Mucosa of descending colon (tissue), 3 donors: Measurements from ENCODE around the gene COL15A1. TPM values are rescaled to one million over a fixed set of nuclear protein-coding genes. Genes with fewer than 3 reads are reported as not detected.

ENCODE experiments used
- ATAC-seq: fragments of 200-7000 bp; cut with Tn5 transposase; one replicate; pipeline ENCODE4 v1.9.1; 2020; ENCODE audit warnings: mild to moderate bottlenecking, moderate library complexity
- DNase-seq, 3 donors: peaks; one replicate each; pipeline ENCODE4 v3.0.0-alpha.2; 2020
- H3K36me3 ChIP-seq: fragments of 200-600 bp; one replicate; pipeline ENCODE4 v1.8.0; 2021; ENCODE audit warnings: low read depth, mild to moderate bottlenecking
- H3K4me1 ChIP-seq: fragments of 200-600 bp; one replicate; pipeline ENCODE4 v1.8.0; 2021; ENCODE audit warnings: low read depth, mild to moderate bottlenecking
- H3K4me3 ChIP-seq: fragments of 200-600 bp; one replicate; pipeline ENCODE4 v1.8.0; 2021; ENCODE audit warnings: mild to moderate bottlenecking
- H3K9me3 ChIP-seq: fragments of 200-600 bp; one replicate; pipeline ENCODE4 v1.8.0; 2021; ENCODE audit warnings: mild to moderate bottlenecking
- intact Hi-C, 2 donors: fragments of 100-400 bp; cut with DNase I in 1 of 2; cut with micrococcal nuclease in 1 of 2; formaldehyde crosslinking; loops; one replicate each; pipeline versions ENCODE4 v1.11.0 to v1.11.1; 2022; cut with DNase I, micrococcal nuclease
- total RNA-seq, 3 donors: library from RNA; stranded (reverse); fragmentation: NEBNext Ultra II Directional in 2 of 3; extraction: Animal tissue kit (Norgen Biotek cat#: 25700) in 2 of 3; gene quantifications; one replicate each; pipeline versions ENCODE4 v1.2.1 to v1.2.4, GENCODE V29; 2021 to 2023
- TF ChIP-seq, protein P1 (sequence below): fragments of 200-600 bp; IDR thresholded peaks from one replicate; pipeline ENCODE4 v1.8.0; 2022; ENCODE audit warnings: antibody characterized with exemption, mild to moderate bottlenecking
- donor health status: DM: no; HTN: no; CAD: no; lungs with moderate emphysema.
- donor health status: DM: no; HTN: no; CAD: no.
- donor health status: DM: no; HTN: yes; CAD: no.

The COL15A1 gene
- total RNA-seq, 3 donors from 2014 or later = 4.2 to 43.4 (median 11.2) TPM

DNA sequence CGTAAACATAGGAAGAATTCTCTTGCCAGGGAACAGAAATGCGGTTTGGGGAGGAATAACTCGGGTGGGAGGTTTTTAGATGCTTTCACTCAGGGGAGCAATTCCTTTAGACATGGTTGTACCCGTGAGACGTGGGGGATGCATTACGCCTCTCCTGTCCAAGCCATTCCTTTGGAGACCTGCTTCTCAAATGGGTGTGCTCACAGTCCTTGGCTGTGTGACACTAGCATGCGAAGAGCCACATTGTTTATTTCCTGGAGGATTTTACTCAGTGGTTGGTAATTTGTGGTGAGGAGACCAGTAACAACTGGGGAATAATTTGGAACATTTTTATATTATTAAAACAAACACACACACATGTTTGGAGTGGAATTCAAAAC lies 18.5 kb downstream of the COL15A1 start:
- no peak overlapping the region for H3K4me3 ChIP-seq
- intact Hi-C loops = no loop called here
- H3K36me3 ChIP-seq = no peaks in the 10 kb centered on the region
- ATAC-seq (no peak), DNase-seq (no peak)
- peaks cover 6% of the 10 kb centered on the region for H3K4me1 ChIP-seq
- no peaks in the 10 kb centered on the region for H3K9me3 ChIP-seq
- TF ChIP-seq, protein P1, sequence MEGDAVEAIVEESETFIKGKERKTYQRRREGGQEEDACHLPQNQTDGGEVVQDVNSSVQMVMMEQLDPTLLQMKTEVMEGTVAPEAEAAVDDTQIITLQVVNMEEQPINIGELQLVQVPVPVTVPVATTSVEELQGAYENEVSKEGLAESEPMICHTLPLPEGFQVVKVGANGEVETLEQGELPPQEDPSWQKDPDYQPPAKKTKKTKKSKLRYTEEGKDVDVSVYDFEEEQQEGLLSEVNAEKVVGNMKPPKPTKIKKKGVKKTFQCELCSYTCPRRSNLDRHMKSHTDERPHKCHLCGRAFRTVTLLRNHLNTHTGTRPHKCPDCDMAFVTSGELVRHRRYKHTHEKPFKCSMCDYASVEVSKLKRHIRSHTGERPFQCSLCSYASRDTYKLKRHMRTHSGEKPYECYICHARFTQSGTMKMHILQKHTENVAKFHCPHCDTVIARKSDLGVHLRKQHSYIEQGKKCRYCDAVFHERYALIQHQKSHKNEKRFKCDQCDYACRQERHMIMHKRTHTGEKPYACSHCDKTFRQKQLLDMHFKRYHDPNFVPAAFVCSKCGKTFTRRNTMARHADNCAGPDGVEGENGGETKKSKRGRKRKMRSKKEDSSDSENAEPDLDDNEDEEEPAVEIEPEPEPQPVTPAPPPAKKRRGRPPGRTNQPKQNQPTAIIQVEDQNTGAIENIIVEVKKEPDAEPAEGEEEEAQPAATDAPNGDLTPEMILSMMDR = no peak

DNA sequence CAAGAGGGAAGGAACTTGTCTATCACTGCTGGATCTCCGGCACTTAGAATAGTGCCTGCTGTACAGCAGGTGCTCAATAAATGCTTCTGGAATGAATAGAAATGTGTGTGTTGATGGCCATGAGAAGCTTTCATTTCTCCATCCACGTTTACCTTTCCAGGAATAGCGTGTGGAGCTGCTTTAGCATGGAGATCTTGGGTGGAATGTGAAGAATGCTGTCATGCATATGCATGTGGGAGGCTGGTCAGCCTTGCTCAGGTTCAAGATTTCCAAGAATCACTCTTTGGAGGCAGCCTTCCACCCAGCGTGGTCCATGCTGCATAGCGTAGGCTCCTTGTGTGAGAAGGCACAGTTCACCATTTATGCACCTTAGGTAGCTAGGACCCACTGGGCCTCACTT lies 19.2 kb downstream of the COL15A1 start:
- intact Hi-C loops = no loop called here
- Histone ChIP-seq H3K4me1 (peaks cover 6% of the 10 kb centered on the region), H3K36me3 (no peaks in the 10 kb centered on the region), H3K9me3 (no peaks in the 10 kb centered on the region), H3K4me3 (no peak overlapping the region)
- ATAC-seq (no peak), DNase-seq (no peak)
- TF ChIP-seq, protein P1 = no peak

DNA sequence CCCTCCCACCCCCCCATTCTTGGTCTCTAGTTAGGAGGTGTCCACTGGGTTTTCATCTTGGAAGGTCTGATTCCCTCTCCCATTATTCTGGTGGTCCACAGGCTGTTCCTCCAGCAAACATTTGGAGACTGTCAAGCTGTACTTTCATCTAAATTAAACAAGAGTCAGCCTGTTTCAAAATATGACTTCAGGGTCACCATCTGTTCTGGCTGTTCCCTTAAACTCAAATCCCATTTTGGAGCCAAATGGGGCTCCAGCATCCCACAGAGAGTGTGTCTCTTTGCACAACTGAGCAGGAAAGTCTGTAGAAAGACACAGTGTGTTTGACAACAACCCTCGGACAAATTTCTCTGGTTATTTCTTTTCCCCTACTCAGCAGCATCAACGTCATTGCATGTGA lies 20.5 kb downstream of the COL15A1 start:
- peak; percentile 10 for ATAC-seq
- Histone ChIP-seq H3K36me3 (no peaks in the 10 kb centered on the region), H3K4me1 (peaks cover 6% of the 10 kb centered on the region), H3K4me3 (no peak overlapping the region), H3K9me3 (no peaks in the 10 kb centered on the region)
- TF ChIP-seq, protein P1 = no peak
- intact Hi-C loops = no loop called here
- DNase-seq = no peak

DNA sequence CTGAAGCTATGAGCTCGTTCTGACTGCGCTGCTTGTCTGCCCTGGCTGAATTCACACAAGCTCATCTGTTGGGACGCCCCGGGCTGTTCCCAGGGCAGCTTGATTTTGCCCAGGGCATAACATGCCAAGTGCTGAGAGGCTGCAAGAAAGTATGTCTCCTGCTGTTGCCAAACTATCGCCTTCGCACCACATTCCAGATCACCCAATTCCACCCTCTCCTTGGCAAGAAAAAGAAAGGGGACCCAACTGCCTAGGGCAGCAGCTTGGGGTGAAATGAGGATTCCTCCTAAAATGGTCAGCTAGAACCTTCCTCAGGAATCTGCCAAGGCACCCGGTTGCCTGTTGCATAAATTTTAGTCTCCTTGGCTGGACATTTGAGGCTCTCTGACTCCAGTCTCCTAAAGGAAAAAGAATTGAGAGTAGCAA lies 21.2 kb downstream of the COL15A1 start:
- Histone ChIP-seq H3K36me3 (no peaks in the 10 kb centered on the region), H3K4me1 (peaks cover 6% of the 10 kb centered on the region), H3K4me3 (no peak overlapping the region), H3K9me3 (no peaks in the 10 kb centered on the region)
- ATAC-seq (no peak), DNase-seq (no peak)
- TF ChIP-seq, protein P1 = no peak
- intact Hi-C loops = no loop called here

DNA sequence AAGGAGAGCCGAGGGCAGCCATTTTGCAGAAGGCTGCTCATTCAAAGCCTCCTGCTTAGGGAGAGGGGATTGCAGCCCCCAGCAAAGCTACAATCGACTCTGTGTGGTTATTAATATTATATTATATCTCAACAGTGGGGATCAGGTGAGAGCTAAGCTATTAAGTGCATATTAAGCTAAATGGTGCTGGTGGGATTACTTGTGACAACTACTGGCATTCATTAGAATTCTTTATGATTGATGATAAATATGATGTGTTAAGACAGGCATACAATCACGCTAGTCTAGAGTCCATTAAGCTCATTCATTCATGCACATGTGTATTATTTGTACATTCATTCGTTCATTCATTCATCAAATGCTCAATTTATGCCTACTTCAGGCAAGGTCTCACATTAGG lies 23.0 kb downstream of the COL15A1 start:
- Histone ChIP-seq H3K9me3 (no peaks in the 10 kb centered on the region), H3K4me1 (peaks cover 4% of the 10 kb centered on the region), H3K36me3 (no peaks in the 10 kb centered on the region), H3K4me3 (no peak overlapping the region)
- TF ChIP-seq, protein P1 = no peak
- intact Hi-C loops = no loop called here
- DNase-seq (no peak), ATAC-seq (no peak)

DNA sequence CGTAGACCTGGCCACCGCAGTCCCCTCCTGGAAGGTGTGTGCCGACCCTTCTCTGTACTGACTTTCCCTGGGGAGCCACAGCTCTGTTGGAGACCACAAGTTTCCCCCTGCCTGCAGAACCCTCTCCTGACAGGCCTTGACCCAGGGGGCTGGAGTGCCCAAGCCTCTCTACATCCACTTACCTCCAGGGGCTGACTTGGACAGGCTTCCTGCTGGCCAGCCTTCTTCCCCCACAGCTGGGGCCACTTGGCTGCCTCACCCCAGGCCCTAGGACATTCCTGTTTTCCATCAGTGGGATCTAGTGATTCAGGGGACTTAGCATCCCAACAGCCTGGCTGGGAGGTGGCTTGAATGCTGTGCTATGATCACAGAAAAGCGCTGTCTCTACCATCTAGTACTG lies 23.6 kb downstream of the COL15A1 start:
- TF ChIP-seq, protein P1 = no peak
- Histone ChIP-seq H3K4me1 (peaks cover 4% of the 10 kb centered on the region), H3K4me3 (no peak overlapping the region), H3K36me3 (no peaks in the 10 kb centered on the region), H3K9me3 (no peaks in the 10 kb centered on the region)
- DNase-seq (no peak), ATAC-seq (no peak)
- intact Hi-C loops = no loop called here
